ENCODE results near the gene DOCK2.
"Not testable (repeated sequence)": the region's sequence is repeated elsewhere in the genome, so short reads cannot be mapped to it uniquely, and the experiment has no call there.

Gene DOCK2

DNA sequence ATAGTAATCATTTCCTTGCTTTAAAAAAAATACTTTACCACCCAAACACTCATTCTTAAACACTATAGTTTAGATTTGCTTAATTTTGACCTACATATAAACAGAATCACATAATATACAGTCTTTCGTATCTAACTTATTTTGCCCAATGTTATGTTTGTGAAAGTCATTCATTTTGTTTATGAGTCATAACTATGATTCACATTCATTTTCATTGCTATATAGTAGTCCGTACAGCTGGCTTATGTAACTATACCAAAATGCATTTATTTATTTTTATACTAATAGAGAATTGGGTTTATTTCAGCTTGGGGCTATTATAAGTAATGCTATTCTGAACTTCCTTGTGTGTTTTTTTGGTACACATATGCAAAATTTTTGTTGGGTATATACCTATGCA, 434.7 kb downstream of the DOCK2 start:
- TF ChIP-seq ZNF274 (IDR thresholded peaks at IDR 0.05; ENCODE audit: low read depth, low read length): no peak
- no peak overlapping the region for H3K4me3 ChIP-seq (ENCODE audit: low read length)

DNA sequence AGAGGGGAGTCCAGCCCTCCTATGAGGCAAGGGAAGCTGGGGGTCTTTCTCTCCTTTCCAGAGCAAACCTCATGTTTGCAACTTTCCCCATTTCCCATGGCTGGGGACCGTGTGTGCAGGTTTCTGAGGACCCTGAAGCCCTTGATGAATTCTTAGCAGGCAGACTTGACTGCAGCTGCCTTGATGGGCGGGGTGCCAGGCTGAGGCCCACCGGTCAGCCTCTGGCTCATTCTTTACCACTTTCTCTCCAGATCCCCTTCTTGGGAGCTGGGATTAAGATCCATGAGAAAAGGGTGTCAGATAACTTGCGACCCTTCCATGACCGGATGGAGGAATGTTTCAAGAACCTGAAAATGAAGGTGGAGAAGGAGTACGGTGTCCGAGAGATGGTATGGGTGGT, 438.6 kb downstream of the DOCK2 start:
- no peak for TF ChIP-seq ZNF274 (IDR thresholded peaks at IDR 0.05; ENCODE audit: low read depth, low read length)
- H3K4me3 ChIP-seq (ENCODE audit: low read length): no peak overlapping the region

DNA sequence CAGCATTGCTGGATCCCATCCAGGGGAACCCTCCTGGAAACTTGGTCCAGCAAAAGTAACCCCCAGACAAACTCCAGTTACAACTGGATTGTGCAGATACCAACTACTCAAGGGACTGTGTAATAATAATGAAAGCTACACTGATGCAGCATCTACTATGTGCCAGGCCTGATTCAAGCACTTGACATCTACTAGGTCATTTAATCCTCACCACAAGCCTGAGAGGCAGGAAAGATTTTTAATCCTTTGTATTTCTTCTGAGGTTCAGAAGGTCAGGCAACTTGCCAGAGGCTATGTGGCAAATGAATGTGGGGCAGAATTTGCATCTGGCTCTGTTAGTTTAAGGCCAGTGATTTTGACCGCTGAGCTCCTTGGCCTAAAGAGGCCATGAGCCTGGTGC, 439.1 kb downstream of the DOCK2 start:
- no peak overlapping the region for H3K4me3 ChIP-seq (ENCODE audit: low read length)
- no peak for TF ChIP-seq ZNF274 (IDR thresholded peaks at IDR 0.05; ENCODE audit: low read depth, low read length)

DNA sequence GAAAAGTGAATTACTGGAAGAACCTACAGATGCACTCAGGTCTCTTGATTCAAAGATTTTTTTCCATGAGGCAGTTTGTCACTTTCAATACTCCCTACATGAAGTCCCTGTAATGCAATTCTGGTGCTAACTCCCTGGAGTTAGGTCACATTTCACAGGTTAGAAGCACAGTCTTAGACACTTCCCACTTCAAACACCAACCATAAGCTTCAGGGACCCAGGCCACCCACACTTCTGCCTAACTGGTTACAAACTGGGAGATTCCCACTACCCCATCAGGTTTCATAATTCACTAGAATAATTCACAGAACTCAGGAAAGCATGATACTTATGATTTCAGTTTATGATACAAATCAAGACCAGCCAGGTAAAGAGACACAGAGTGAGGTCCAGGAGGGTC, 439.7 kb downstream of the DOCK2 start:
- TF ChIP-seq ZNF274 (IDR thresholded peaks at IDR 0.05; ENCODE audit: low read depth, low read length): no peak
- no peak overlapping the region for H3K4me3 ChIP-seq (ENCODE audit: low read length)

DNA sequence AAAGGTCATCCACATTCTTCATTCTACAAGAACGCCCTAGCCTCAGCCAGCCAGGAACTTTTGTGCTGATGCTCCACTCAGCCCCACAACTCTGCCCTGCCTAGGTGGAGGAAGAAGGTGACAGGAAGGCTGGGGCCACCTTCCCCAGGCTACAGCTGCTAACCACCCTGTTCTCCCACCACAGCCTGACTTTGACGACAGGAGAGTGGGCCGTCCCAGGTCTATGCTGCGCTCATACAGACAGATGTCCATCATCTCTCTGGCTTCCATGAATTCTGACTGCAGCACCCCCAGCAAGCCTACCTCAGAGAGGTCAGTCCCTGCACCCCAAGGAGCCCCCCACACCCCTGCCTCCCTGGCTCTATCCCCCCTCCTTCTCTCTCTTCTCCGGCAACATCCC, 440.5 kb downstream of the DOCK2 start:
- H3K4me3 ChIP-seq (ENCODE audit: low read length): no peak overlapping the region
- no peak for TF ChIP-seq ZNF274 (IDR thresholded peaks at IDR 0.05; ENCODE audit: low read depth, low read length)

DNA sequence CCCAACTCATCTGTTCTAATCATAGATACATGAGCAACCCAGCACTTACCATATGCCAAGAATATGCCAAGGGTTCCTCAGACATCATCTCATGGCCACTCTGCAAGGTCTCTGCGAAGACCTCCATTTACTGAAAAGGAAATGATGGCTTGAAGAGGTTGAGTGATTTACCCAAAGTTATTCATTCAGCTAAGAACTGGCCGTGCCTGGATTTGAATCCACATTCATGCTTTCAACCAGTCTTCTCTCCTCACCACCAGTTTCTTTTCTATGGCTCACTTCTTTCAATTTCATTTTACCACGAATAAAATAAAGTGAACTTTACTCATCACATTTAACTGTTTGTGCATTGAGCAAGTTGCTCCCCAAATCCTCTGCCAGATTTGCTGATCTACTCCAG, 441.4 kb downstream of the DOCK2 start:
- H3K4me3 ChIP-seq (ENCODE audit: low read length): no peak overlapping the region
- no peak for TF ChIP-seq ZNF274 (IDR thresholded peaks at IDR 0.05; ENCODE audit: low read depth, low read length)

DNA sequence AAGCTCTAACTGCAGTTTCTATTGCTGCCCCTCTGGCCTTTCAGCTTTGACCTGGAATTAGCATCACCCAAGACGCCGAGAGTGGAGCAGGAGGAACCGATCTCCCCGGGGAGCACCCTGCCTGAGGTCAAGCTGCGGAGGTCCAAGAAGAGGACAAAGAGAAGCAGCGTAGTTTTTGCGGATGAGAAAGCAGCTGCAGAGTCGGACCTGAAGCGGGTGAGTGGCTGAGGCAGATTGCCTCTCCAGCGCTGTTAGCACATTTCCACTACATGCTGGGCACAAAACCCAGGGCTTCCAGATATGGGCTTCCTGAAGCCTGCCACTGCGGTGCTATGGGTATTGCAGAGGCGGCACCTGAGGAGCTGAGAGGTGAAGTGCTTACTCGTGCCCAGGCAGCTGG, 441.9 kb downstream of the DOCK2 start:
- no peak overlapping the region for H3K4me3 ChIP-seq (ENCODE audit: low read length)
- TF ChIP-seq ZNF274 (IDR thresholded peaks at IDR 0.05; ENCODE audit: low read depth, low read length): no peak

DNA sequence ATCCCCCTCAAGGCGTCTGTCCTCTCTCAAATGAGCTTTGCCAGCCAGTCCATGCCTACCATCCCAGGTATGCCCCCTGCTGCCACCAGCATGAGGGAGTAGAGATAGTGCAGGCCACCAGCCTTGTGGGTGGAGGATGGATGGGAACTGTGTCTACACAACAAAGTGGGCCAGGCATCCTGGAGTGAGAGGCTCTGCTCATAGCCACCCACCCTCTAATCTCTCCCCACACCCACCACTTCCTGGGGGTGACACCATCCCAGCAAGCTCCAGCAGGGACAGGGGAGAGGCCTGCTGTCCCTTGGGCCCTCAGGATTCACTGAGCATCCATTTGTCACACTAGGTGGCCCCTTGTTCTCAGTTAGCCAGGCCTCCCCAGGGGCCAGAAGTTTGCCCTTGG, 443.1 kb downstream of the DOCK2 start:
- no peak for TF ChIP-seq ZNF274 (IDR thresholded peaks at IDR 0.05; ENCODE audit: low read depth, low read length)
- H3K4me3 ChIP-seq (ENCODE audit: low read length): no peak overlapping the region

DNA sequence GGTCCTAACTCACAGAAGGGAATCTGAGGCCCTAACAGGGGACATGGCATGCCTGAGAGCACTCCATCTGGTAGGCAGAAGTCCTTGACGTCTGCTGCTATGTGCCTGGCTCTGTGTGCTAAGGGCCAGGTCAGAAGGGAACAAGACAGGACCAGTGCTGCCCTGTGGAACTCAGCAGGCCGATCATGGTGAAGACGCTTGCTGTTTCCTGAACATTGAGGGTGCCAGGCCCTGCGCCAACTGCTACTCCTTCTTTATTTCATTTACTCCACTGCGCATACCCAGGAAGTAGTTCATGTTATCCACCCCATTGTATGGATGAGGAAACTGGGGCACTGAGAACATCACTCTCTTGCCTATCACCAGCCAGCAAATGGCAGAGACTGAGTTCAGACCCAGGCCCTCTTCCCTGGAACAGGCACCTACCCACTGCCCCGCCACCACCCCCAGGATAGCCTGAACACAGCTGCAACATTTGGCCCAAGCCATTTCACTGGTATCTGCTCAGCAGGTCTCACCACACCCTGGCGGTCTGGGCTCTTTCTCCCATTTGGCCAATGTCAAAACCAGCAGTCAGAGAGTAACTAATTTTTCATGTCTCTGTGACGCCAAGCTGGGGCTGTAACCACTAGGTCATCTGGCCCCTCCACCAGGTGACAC, 443.8 kb downstream of the DOCK2 start:
- H3K4me3 ChIP-seq (ENCODE audit: low read length): no peak overlapping the region
- no peak for TF ChIP-seq ZNF274 (IDR thresholded peaks at IDR 0.05; ENCODE audit: low read depth, low read length)

DNA sequence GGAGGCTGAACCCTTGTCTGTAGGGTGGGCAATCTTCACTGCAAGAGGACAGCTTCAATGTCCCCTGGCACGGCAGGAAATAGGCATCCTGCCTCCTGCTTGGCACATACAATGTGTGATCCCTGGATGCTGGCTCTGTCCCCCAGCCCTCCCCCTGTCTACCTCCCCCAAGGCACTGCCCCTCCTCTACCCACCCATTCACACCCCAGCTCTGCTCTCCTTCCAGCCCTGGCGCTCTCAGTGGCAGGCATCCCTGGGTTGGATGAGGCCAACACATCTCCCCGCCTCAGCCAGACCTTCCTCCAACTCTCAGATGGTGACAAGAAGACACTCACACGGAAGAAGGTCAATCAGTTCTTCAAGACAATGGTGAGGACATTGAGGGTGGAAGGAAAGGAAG, 444.5 kb downstream of the DOCK2 start:
- no peak for TF ChIP-seq ZNF274 (IDR thresholded peaks at IDR 0.05; ENCODE audit: low read depth, low read length)
- no peak overlapping the region for H3K4me3 ChIP-seq (ENCODE audit: low read length)

DNA sequence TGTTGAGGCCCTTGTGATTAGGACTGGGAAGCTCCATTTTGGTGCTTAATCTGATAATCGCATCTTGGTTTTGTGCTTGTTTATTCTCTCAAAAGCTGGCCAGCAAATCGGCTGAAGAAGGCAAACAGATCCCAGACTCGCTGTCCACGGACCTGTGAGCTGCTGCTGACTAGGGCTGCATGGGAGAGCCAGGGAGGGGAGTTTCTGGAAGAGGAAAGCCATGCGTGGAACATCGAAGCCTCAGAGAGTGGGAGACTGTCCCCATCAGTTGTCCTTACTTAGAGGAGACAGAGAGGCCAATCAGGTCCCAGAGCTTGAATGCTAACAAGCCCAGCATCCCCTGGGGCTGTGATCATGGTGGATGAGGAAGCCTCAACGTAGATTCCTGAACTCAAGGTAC, 445.6 kb downstream of the DOCK2 start:
- H3K4me3 ChIP-seq (ENCODE audit: low read length): no peak overlapping the region
- no peak for TF ChIP-seq ZNF274 (IDR thresholded peaks at IDR 0.05; ENCODE audit: low read depth, low read length)

DNA sequence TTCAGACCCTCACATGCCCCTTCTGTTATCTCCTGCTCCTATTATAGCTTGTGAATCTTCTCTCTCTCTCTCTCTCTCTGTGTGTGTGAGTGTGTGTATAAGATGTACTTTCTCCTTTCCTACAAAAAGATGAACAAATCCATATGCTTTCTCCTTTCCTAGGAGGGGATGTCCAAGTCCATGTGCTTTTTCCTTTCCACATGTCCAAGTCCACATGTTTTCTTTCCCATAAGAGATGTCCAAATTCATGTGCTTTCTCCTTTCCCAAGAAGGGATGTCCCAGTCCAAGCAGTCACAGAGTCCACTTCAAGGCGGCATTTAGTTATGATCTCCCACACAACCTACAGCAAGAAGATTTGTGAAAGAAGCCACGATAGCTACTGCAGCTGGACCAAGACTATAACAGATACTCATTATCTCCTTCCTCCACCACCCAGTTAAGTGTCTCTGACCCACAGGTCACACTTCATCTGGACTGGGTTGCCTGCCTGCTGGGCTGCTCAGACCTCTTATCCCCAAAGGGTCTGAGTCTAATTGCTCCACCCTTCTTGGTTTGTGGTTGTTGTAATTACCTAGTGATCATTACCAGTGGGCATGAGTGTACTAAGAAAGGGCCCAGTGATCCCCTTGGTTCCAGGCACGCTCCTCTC, 450.2 kb downstream of the DOCK2 start:
- TF ChIP-seq ZNF274 (IDR thresholded peaks at IDR 0.05; ENCODE audit: low read depth, low read length): no peak
- H3K4me3 ChIP-seq (ENCODE audit: low read length): no peak overlapping the region

DNA sequence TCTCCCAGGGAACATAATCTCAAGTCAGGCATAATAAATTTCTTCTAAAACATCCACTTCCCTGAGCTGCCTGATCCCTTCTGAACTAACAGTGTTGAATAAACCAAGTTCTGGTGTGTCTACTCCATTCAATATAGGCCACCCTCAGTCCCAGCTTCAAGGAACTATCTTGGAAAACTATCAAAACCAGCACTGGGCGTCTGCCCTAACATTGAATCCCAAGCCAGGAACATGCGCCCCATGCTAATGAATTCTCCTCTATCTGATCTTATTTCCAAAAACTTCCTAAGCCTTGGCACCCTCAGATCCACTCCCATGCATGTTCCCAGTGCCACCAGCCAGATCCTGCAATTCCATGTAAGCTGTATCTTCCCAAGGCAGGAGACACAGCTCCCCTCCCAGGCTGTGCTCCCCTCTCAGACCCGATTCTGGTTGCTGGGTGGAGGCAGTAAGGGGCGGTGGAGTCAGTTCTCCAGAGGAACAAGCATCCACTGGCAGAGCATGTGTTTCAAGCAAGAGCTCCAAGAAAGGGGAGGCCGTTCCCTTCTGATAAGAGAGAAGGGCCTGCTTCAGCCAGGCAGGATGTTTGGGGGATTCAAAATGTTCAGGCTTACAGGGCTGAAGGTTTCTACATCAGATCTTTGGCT, 455.5 kb downstream of the DOCK2 start:
- no peak for TF ChIP-seq ZNF274 (IDR thresholded peaks at IDR 0.05; ENCODE audit: low read depth, low read length)
- H3K4me3 ChIP-seq (ENCODE audit: low read length): no peak overlapping the region

DNA sequence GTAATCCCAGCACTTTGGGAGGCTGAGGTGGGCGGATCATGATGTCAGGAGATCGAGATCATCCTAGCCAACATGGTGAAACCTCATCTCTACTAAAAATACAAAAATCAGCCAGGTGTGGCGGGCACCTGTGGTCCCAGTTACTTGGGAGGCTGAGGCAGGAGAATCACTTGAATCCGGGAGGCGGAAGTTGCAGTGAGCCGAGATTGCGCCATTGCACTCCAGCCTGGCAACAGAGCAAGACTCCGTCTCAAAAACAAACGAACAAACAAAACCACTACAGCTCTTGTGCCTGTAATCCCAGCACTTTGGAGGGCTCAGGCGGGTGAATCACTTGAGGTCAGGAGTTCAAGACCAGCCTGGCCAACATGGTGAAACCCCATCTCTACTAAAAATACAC, 457.3 kb downstream of the DOCK2 start:
- not testable (repeated sequence) for H3K4me3 ChIP-seq (ENCODE audit: low read length)

DNA sequence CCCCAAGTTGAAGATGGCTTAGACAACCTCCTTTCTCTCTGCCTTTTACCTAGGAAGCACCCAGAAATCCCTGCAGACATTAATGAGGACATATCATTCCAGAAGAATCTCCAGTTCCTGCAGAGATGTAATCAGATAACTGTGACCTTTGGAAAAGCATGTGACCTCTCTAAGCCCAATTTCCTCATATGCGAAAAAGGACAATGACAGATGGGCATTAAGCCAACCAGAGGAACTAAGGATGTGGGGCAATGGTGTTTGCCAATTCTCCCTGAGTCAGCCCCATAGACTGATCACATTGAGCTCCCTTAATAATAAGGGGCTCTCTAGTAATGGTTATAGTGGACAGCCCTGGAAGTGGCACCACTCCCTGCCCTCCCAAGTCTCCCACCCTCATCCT, 458.6 kb downstream of the DOCK2 start:
- H3K4me3 ChIP-seq (ENCODE audit: low read length): no peak overlapping the region
- TF ChIP-seq ZNF274 (IDR thresholded peaks at IDR 0.05; ENCODE audit: low read depth, low read length): no peak

Data from GM08714 (cell line).